RKO (cell line): ENCODE results near the gene DOCK8.

Experiments used
- DNase-seq: peaks from one replicate; pipeline ENCODE4 v3.0.0-alpha.2; 2016; ENCODE audit warnings: low spot score

DOCK8 gene

GRCh38 chr9:503881-504852, 289.5 kb downstream of the DOCK8 start, which contains the start of gene KANK1:
Gene KANK1, plus strand, starts transcription at chr9:504695.
- DNase-seq: peak; percentile 76

GRCh38 chr9:504921-505740, 290.5 kb downstream of the DOCK8 start:
- DNase-seq: peak; percentile 44

GRCh38 chr9:505741-506059, 291.0 kb downstream of the DOCK8 start:
- no peak for DNase-seq

DNA sequence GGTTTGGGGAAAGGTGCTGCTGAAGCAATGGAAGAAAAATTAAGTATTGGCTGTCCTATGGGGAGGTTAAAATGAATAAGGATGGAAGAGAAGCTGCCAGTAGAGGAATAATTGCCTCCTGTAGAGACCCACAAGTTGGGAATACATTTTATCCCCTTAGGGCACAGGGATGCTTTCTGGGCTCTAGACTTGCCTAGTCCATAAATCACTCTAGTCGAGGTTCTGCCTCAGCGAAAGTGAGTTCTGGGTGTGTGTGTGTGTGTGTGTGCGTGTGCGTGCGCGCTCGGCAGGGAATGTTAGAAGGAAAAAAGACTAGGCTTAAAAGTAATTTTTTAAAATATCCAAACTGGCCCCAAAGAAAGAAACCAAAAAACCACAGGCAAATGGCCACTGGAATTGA, 291.6 kb downstream of the DOCK8 start:
- DNase-seq: no peak

- no peak for DNase-seq
Observed at GRCh38 chr9:511861-512260, 297.2 kb downstream of the DOCK8 start.

DNA sequence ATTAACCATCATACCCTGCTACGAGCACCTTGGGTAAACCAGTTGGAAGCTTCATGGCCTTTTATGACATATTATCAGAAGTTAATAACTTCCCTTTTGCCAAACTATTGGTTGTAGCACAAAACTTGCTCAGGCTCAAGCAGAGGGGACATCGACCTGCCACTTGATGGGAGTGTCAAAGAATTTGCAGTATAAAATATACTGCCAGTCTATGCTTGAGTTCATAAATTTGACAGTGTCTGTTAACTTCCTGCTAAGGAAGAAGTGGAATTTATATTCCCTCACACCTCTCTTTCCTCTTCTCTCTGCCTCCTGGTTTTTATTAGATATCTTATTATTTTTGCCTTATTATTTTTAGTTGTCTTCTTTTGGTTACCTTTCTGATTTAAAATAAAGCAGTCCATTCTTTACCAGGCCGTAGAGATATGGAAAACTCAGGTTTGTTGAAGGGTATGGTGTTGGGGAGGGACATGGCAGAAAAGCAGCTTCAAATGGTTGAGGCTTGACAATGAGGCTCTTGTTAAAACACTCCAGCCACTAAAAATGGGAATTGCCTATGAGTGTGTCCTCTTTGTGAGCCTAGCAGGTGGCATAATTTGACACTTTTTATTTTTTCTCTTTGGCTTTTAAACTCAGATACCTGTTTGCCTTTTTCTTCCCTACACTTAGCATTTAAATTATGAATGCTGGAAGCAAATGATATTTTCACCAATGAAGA, 298.0 kb downstream of the DOCK8 start:
- DNase-seq: no peak
